GM19043 (cell line): ENCODE results near the gene ZNF493.

Experiments used
- ATAC-seq: cut with Tn5 transposase; IDR thresholded peaks from one replicate; pipeline ENCODE4 v1.9.1; 2021; ENCODE audit warnings: low read depth; ENCODE audit not compliant: unreplicated experiment

ZNF493 gene

GRCh38 chr19:21396893-21397572 lies at the start of gene ZNF493:
TSS of gene ZNF493 (plus strand) at chr19:21397133. CDS start at chr19:21397238, 105 bp downstream.
- ATAC-seq: peak; percentile 100

- no peak for ATAC-seq
Measured at GRCh38 chr19:21352830-21353229, 44.1 kb upstream of the ZNF493 start.

- peak; percentile 97 for ATAC-seq
Measured at GRCh38 chr19:21358768-21359451, 38.0 kb upstream of the ZNF493 start, which contains the start of gene ZNF738. TSS of gene ZNF738 (plus strand) at chr19:21359000. CDS start at chr19:21359141, 141 bp downstream.

GRCh38 chr19:21362291-21362690 lies 34.6 kb upstream of the ZNF493 start:
- no peak for ATAC-seq

GRCh38 chr19:21383980-21384582 lies 12.9 kb upstream of the ZNF493 start:
- ATAC-seq: no peak

GRCh38 chr19:21396121-21396520 lies 812 bp upstream of the ZNF493 start:
- ATAC-seq: no peak

GRCh38 chr19:21398851-21399250 lies 1.9 kb downstream of the ZNF493 start:
- no peak for ATAC-seq

- no peak for ATAC-seq
Measured at GRCh38 chr19:21402303-21402985, 5.5 kb downstream of the ZNF493 start.

- ATAC-seq: no peak
Measured at GRCh38 chr19:21410166-21410565, 13.2 kb downstream of the ZNF493 start.

GRCh38 chr19:21422244-21422643 lies 25.3 kb downstream of the ZNF493 start:
- no peak for ATAC-seq

- ATAC-seq: no peak
Measured at GRCh38 chr19:21423057-21424041, 26.4 kb downstream of the ZNF493 start.

GRCh38 chr19:21430675-21431074 lies 33.7 kb downstream of the ZNF493 start:
- ATAC-seq: no peak

- ATAC-seq: no peak
Measured at GRCh38 chr19:21432590-21432989, 35.7 kb downstream of the ZNF493 start.

GRCh38 chr19:21434516-21434915 lies 37.6 kb downstream of the ZNF493 start:
- no peak for ATAC-seq

- no peak for ATAC-seq
Measured at GRCh38 chr19:21434967-21435544, 38.1 kb downstream of the ZNF493 start.

GRCh38 chr19:21439201-21439751 lies 42.3 kb downstream of the ZNF493 start:
- ATAC-seq: no peak

- no peak for ATAC-seq
Measured at GRCh38 chr19:21440321-21440720, 43.4 kb downstream of the ZNF493 start.

GRCh38 chr19:21451187-21451586 lies 54.3 kb downstream of the ZNF493 start:
- ATAC-seq: no peak

- no peak for ATAC-seq
Measured at GRCh38 chr19:21454901-21455300, 58.0 kb downstream of the ZNF493 start.
